HG03095 (cell line): Measurements from ENCODE around the gene SYK.
A peak's percentile ranks its signal among the peaks of the same experiment; 100 is the strongest.
"Not testable (repeated sequence)": the region's sequence is repeated elsewhere in the genome, so short reads cannot be mapped to it uniquely, and the experiment has no call there.

Experiments used
- ATAC-seq: cut with Tn5 transposase; IDR thresholded peaks from one replicate; pipeline ENCODE4 v1.9.1; 2021; ENCODE audit warnings: moderate library complexity; ENCODE audit not compliant: unreplicated experiment

The SYK gene

DNA sequence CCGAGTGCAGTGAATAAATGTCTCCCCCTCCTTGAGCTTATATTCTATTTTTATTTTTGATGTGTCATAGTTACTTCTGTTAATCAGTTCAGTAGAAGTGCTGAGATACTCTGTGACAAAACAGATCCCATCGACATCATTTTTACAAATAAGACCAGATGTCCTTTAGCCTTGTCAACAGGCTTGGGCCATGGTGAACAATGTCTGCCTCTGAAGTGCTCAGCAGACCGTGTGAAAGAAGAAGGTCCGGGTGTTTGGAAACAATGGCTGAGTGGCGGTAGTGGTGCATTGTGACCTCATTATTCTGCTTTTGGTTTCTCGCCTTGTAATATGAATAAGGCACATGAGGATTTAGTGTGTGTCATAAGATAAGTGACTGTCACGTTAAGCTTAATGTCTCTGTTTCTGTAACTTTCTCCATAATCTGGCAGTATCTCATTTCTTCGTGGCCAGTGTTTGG is 71.2 kb downstream of the SYK start:
- no peak for ATAC-seq

DNA sequence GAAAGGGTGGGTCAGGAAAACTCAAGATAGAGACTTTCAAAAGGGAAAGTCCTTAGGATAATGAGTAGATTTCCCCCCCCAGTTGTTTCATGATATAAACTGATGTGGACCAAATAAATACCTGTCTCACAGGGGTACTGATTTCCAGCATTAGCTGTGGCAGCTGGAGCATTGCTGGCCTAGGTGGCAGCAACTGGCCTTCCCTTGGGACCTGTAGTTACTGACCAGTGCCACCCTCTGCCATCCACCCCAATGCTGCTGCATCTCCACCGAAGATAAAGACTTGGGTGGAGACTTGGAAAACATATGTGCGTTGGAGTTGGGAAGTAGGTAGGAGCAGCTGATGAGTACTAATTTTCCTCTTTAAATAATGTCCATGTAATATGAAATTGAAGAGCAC is 71.8 kb downstream of the SYK start:
- ATAC-seq = no peak

- ATAC-seq = no peak
These were observed 72.6 kb downstream of the SYK start for GRCh38 chr9:90874194-90874593.

DNA sequence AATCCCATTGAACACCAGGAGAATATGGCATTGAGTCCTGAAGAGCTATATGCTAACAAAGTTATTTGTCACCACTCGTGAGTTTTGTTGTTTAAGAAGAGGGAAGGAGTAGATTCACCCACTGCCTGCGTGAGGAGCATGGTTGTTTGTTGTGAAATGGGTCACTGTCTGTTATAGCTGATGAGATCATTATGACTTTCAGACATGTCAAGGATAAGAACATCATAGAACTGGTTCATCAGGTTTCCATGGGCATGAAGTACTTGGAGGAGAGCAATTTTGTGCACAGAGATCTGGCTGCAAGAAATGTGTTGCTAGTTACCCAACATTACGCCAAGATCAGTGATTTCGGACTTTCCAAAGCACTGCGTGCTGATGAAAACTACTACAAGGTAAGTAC is 76.9 kb downstream of the SYK start:
- ATAC-seq = no peak

DNA sequence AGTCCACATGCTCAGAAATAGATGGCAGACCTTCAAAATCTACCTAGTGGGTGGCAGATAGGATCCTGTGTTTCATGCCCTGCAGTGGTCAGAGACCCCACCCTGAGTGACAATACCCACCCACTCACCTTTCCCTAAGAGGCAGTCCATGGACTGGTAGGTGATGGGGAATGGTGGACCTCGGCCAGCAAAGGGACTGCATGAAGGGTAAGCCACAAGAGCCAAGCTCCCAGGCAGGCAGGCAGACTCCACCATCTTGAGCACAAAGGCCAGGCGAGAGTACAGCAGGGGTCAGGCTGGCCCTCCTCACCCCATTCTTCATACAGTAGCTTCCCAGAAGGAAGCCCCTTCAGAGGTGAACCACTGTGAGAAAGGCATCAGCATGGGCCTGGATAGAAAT is 78.4 kb downstream of the SYK start:
- no peak for ATAC-seq

- ATAC-seq = no peak
These were observed 79.0 kb downstream of the SYK start for GRCh38 chr9:90880669-90881068.

DNA sequence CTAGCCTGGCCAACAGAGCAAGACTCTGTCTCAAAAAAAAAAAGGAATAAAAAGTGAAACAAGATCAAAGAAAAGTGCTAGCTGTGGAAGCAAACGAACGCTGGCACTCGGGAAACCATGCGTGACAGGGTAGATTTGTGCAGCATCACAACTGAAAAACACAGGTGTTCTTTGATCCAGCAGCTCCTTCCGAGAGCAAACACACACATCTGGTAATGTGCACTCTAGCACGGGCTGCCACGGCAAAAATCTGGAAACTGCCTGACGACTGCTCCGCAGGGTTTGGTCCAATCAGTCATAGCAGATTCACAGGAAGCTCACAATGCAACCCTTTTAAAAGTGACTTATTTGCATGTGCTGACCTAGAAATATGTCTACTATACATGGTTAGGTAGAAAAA is 80.0 kb downstream of the SYK start:
- ATAC-seq = peak; percentile 71

- ATAC-seq = no peak
These were observed 81.5 kb downstream of the SYK start for GRCh38 chr9:90882991-90883600.

- no peak for ATAC-seq
These were observed 82.0 kb downstream of the SYK start for GRCh38 chr9:90883661-90884060.

- no peak for ATAC-seq
These were observed 82.6 kb downstream of the SYK start for GRCh38 chr9:90884178-90884577.

- not testable (repeated sequence) for ATAC-seq
These were observed 85.2 kb downstream of the SYK start for GRCh38 chr9:90886868-90887267.

- no peak for ATAC-seq
These were observed 87.3 kb downstream of the SYK start for GRCh38 chr9:90888941-90889340.

- ATAC-seq = no peak
These were observed 88.7 kb downstream of the SYK start for GRCh38 chr9:90890146-90890810.

- ATAC-seq = no peak
These were observed 89.9 kb downstream of the SYK start for GRCh38 chr9:90891308-90892040.

DNA sequence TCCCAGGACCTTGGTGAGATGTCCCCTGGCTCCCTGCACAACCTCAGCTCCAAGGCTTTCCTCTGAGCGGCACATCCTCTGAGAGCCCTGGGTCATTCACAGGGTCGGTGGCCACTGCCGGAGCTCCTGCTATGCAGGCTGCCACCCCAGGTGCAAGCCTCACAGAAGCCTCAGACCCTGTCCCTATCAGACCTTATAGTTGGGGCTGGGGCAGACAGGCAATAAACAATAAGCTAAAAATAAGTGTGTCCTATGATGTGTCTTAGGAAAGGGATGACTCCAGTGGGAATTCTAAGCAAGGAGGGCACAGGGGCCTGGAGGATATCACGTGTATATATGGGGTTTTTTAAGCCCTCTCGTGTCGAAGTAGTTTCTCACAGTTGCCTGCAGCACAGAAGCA is 91.3 kb downstream of the SYK start:
- ATAC-seq = no peak

- ATAC-seq = no peak
These were observed 92.1 kb downstream of the SYK start for GRCh38 chr9:90893706-90894105.

- no peak for ATAC-seq
These were observed 93.5 kb downstream of the SYK start for GRCh38 chr9:90894986-90895687.

GRCh38 chr9:90895786-90896185 is 94.2 kb downstream of the SYK start:
- no peak for ATAC-seq

DNA sequence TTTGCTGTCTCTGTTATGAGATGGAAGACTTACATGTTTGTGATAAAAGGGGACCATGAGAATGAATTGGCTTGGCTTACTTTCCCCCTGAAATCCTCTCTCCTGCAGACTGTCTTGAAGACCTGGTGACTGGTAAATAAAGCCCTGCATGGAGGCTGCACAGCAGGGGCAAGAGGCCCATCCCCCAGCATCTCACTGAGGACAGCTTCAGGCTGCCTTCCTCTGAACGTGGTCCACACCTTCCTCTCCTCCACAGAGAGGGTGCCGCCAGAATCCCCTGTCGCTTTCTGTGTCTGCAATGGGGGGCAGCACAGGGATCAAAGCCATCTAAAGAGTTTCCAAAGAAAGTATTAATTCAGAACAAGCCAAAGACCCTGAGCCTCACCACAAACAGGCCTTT is 94.6 kb downstream of the SYK start:
- ATAC-seq = no peak

- no peak for ATAC-seq
These were observed 96.6 kb downstream of the SYK start for GRCh38 chr9:90898228-90898627.

- no peak for ATAC-seq
These were observed 97.7 kb downstream of the SYK start for GRCh38 chr9:90899287-90899686.

- no peak for ATAC-seq
These were observed 98.5 kb downstream of the SYK start for GRCh38 chr9:90900130-90900529.
